ENCODE measurements around the gene IL18. TPM values are rescaled to one million over a fixed set of nuclear protein-coding genes. Genes with fewer than 3 reads are reported as not detected.

Gene IL18
- polyA plus RNA-seq, 4 donors, result 18.6 to 74.0 (median 46.1) TPM

GRCh38 chr11:112156153-112156955 lies 7.5 kb downstream of the IL18 start:
- Histone ChIP-seq H3K36me3 (ENCODE audit: control insufficient read depth in 3 of 3, insufficient read depth in 2 of 3, low read depth in 1 of 3, low read length in 3 of 3) (no peaks in the 10 kb centered on the region), H3K27me3 (ENCODE audit: control insufficient read depth in 3 of 3, insufficient read depth in 3 of 3, low read length in 3 of 3) (no peaks in the 10 kb centered on the region), H3K9me3 (ENCODE audit: control insufficient read depth in 2 of 2, insufficient read depth in 1 of 2, low read depth in 1 of 2, low read length in 1 of 2) (no peaks in the 10 kb centered on the region), H3K4me3 (ENCODE audit: low read depth in 1 of 3, low read length in 3 of 3) (no peak overlapping the region), H3K27ac (ENCODE audit: low read depth in 1 of 3, low read length in 2 of 3) (no peak overlapping the region), H3K4me1 (ENCODE audit: control insufficient read depth in 3 of 3, insufficient read depth in 2 of 3, low read depth in 1 of 3, low read length in 2 of 3) (peaks cover 0 to 2% (median 0%) of the 10 kb centered on the region in 3 donors)
- DNase-seq (no peak), FAIRE-seq (peak; percentile 59)
- WGBS, 3 donors, result 47 to 74% (median 56%) methylated on average over 5 of the region's 5 CpGs

- no peaks in the 10 kb centered on the region for H3K4me1 ChIP-seq (ENCODE audit: control insufficient read depth in 3 of 3, insufficient read depth in 2 of 3, low read depth in 1 of 3, low read length in 2 of 3)
- H3K9me3 ChIP-seq (ENCODE audit: control insufficient read depth in 2 of 2, insufficient read depth in 1 of 2, low read depth in 1 of 2, low read length in 1 of 2), result no peaks in the 10 kb centered on the region
- no peak for FAIRE-seq
- 80 to 89% (median 86%) methylated on average over 5 of the region's 5 CpGs for WGBS, 3 donors
- H3K27ac ChIP-seq (ENCODE audit: low read depth in 1 of 3, low read length in 2 of 3), result no peak overlapping the region
- no peaks in the 10 kb centered on the region for H3K27me3 ChIP-seq (ENCODE audit: control insufficient read depth in 3 of 3, insufficient read depth in 3 of 3, low read length in 3 of 3)
- H3K36me3 ChIP-seq (ENCODE audit: control insufficient read depth in 3 of 3, insufficient read depth in 2 of 3, low read depth in 1 of 3, low read length in 3 of 3), result peaks cover 0 to 4% (median 3%) of the 10 kb centered on the region in 3 donors
- no peak overlapping the region for H3K4me3 ChIP-seq (ENCODE audit: low read depth in 1 of 3, low read length in 3 of 3)
- no peak for DNase-seq
These were observed 13.4 kb downstream of the IL18 start for GRCh38 chr11:112150517-112150916.

- FAIRE-seq, result no peak
- DNase-seq, result no peak
- H3K36me3 ChIP-seq (ENCODE audit: control insufficient read depth in 3 of 3, insufficient read depth in 2 of 3, low read depth in 1 of 3, low read length in 3 of 3), result peaks cover 0 to 11% (median 6%) of the 10 kb centered on the region in 3 donors
- H3K4me1 ChIP-seq (ENCODE audit: control insufficient read depth in 3 of 3, insufficient read depth in 2 of 3, low read depth in 1 of 3, low read length in 2 of 3), result no peaks in the 10 kb centered on the region
- WGBS, 3 donors, result 87 to 91% (median 91%) methylated on average over 3 of the region's 3 CpGs
- H3K27me3 ChIP-seq (ENCODE audit: control insufficient read depth in 3 of 3, insufficient read depth in 3 of 3, low read length in 3 of 3), result no peaks in the 10 kb centered on the region
- peaks cover 0 to 3% of the 10 kb centered on the region in 2 donors for H3K9me3 ChIP-seq (ENCODE audit: control insufficient read depth in 2 of 2, insufficient read depth in 1 of 2, low read depth in 1 of 2, low read length in 1 of 2)
- no peak overlapping the region for H3K4me3 ChIP-seq (ENCODE audit: low read depth in 1 of 3, low read length in 3 of 3)
- no peak overlapping the region for H3K27ac ChIP-seq (ENCODE audit: low read depth in 1 of 3, low read length in 2 of 3)
These were observed 20.3 kb downstream of the IL18 start for GRCh38 chr11:112143597-112143996.

- H3K27me3 ChIP-seq (ENCODE audit: control insufficient read depth in 3 of 3, insufficient read depth in 3 of 3, low read length in 3 of 3), result no peaks in the 10 kb centered on the region
- no peaks in the 10 kb centered on the region for H3K36me3 ChIP-seq (ENCODE audit: control insufficient read depth in 3 of 3, insufficient read depth in 2 of 3, low read depth in 1 of 3, low read length in 3 of 3)
- no peak for FAIRE-seq
- H3K27ac ChIP-seq (ENCODE audit: low read depth in 1 of 3, low read length in 2 of 3), result no peak overlapping the region
- WGBS, 3 donors, result 84 to 98% (median 92%) methylated on average over 3 of the region's 4 CpGs
- H3K4me3 ChIP-seq (ENCODE audit: low read depth in 1 of 3, low read length in 3 of 3), result no peak overlapping the region
- H3K4me1 ChIP-seq (ENCODE audit: control insufficient read depth in 3 of 3, insufficient read depth in 2 of 3, low read depth in 1 of 3, low read length in 2 of 3), result peaks cover 3 to 11% (median 9%) of the 10 kb centered on the region in 3 donors
- no peaks in the 10 kb centered on the region for H3K9me3 ChIP-seq (ENCODE audit: control insufficient read depth in 2 of 2, insufficient read depth in 1 of 2, low read depth in 1 of 2, low read length in 1 of 2)
- DNase-seq, result peak in 1 of 2 donors; percentile 3
These were observed 29.4 kb downstream of the IL18 start for GRCh38 chr11:112134473-112134872.

- FAIRE-seq (no peak), DNase-seq (peak in 1 of 2 donors; percentile 9)
- 37 to 65% (median 55%) methylated on average over 2 of the region's 2 CpGs for WGBS, 3 donors
- no peaks in the 10 kb centered on the region for H3K36me3 ChIP-seq (ENCODE audit: control insufficient read depth in 3 of 3, insufficient read depth in 2 of 3, low read depth in 1 of 3, low read length in 3 of 3)
- no peaks in the 10 kb centered on the region for H3K27me3 ChIP-seq (ENCODE audit: control insufficient read depth in 3 of 3, insufficient read depth in 3 of 3, low read length in 3 of 3)
- no peak overlapping the region for H3K4me3 ChIP-seq (ENCODE audit: low read depth in 1 of 3, low read length in 3 of 3)
- H3K27ac ChIP-seq (ENCODE audit: low read depth in 1 of 3, low read length in 2 of 3), result peak overlapping the region in 2 of 3 donors; percentile 18 to 55
- H3K9me3 ChIP-seq (ENCODE audit: control insufficient read depth in 2 of 2, insufficient read depth in 1 of 2, low read depth in 1 of 2, low read length in 1 of 2), result no peaks in the 10 kb centered on the region
- H3K4me1 ChIP-seq (ENCODE audit: control insufficient read depth in 3 of 3, insufficient read depth in 2 of 3, low read depth in 1 of 3, low read length in 2 of 3), result peaks cover 9 to 16% (median 9%) of the 10 kb centered on the region in 3 donors
These were observed 31.2 kb downstream of the IL18 start for GRCh38 chr11:112132737-112133136.

GRCh38 chr11:112129656-112130055 lies 34.2 kb downstream of the IL18 start:
- Histone ChIP-seq H3K4me3 (ENCODE audit: low read depth in 1 of 3, low read length in 3 of 3) (no peak overlapping the region), H3K9me3 (ENCODE audit: control insufficient read depth in 2 of 2, insufficient read depth in 1 of 2, low read depth in 1 of 2, low read length in 1 of 2) (no peaks in the 10 kb centered on the region), H3K27ac (ENCODE audit: low read depth in 1 of 3, low read length in 2 of 3) (peak overlapping the region in 1 of 3 donors; percentile 12), H3K4me1 (ENCODE audit: control insufficient read depth in 3 of 3, insufficient read depth in 2 of 3, low read depth in 1 of 3, low read length in 2 of 3) (peaks cover 9 to 16% (median 9%) of the 10 kb centered on the region in 3 donors), H3K27me3 (ENCODE audit: control insufficient read depth in 3 of 3, insufficient read depth in 3 of 3, low read length in 3 of 3) (no peaks in the 10 kb centered on the region), H3K36me3 (ENCODE audit: control insufficient read depth in 3 of 3, insufficient read depth in 2 of 3, low read depth in 1 of 3, low read length in 3 of 3) (no peaks in the 10 kb centered on the region)
- no peak for DNase-seq
- no peak for FAIRE-seq
- WGBS, 3 donors, result 76 to 81% (median 80%) methylated on average over 5 of the region's 5 CpGs

GRCh38 chr11:112128483-112129121 lies 35.3 kb downstream of the IL18 start:
- 12 to 44% (median 34%) methylated on average over 3 of the region's 3 CpGs for WGBS, 3 donors
- H3K9me3 ChIP-seq (ENCODE audit: control insufficient read depth in 2 of 2, insufficient read depth in 1 of 2, low read depth in 1 of 2, low read length in 1 of 2), result no peaks in the 10 kb centered on the region
- peaks cover 9 to 16% (median 9%) of the 10 kb centered on the region in 3 donors for H3K4me1 ChIP-seq (ENCODE audit: control insufficient read depth in 3 of 3, insufficient read depth in 2 of 3, low read depth in 1 of 3, low read length in 2 of 3)
- no peak overlapping the region for H3K4me3 ChIP-seq (ENCODE audit: low read depth in 1 of 3, low read length in 3 of 3)
- FAIRE-seq, result no peak
- DNase-seq, result peak; percentile 58 to 82
- H3K36me3 ChIP-seq (ENCODE audit: control insufficient read depth in 3 of 3, insufficient read depth in 2 of 3, low read depth in 1 of 3, low read length in 3 of 3), result no peaks in the 10 kb centered on the region
- peak overlapping the region; percentile 8 to 85 (median 47) for H3K27ac ChIP-seq (ENCODE audit: low read depth in 1 of 3, low read length in 2 of 3)
- no peaks in the 10 kb centered on the region for H3K27me3 ChIP-seq (ENCODE audit: control insufficient read depth in 3 of 3, insufficient read depth in 3 of 3, low read length in 3 of 3)

GRCh38 chr11:112127056-112127455 lies 36.8 kb downstream of the IL18 start:
- H3K4me1 ChIP-seq (ENCODE audit: control insufficient read depth in 3 of 3, insufficient read depth in 2 of 3, low read depth in 1 of 3, low read length in 2 of 3), result peaks cover 3 to 12% (median 6%) of the 10 kb centered on the region in 3 donors
- H3K9me3 ChIP-seq (ENCODE audit: control insufficient read depth in 2 of 2, insufficient read depth in 1 of 2, low read depth in 1 of 2, low read length in 1 of 2), result no peaks in the 10 kb centered on the region
- H3K27ac ChIP-seq (ENCODE audit: low read depth in 1 of 3, low read length in 2 of 3), result no peak overlapping the region
- DNase-seq, result no peak
- no peak overlapping the region for H3K4me3 ChIP-seq (ENCODE audit: low read depth in 1 of 3, low read length in 3 of 3)
- no peaks in the 10 kb centered on the region for H3K27me3 ChIP-seq (ENCODE audit: control insufficient read depth in 3 of 3, insufficient read depth in 3 of 3, low read length in 3 of 3)
- H3K36me3 ChIP-seq (ENCODE audit: control insufficient read depth in 3 of 3, insufficient read depth in 2 of 3, low read depth in 1 of 3, low read length in 3 of 3), result no peaks in the 10 kb centered on the region
- WGBS, 3 donors, result 95 to 100% (median 95%) methylated on average over 2 of the region's 2 CpGs
- no peak for FAIRE-seq
